Ovary (tissue), 9 donors: ENCODE measurements around the gene CACNA1E. TPM values are rescaled to one million over a fixed set of nuclear protein-coding genes. Genes with fewer than 3 reads are reported as not detected.

Source experiments
- DNase-seq, 5 donors: peaks; one replicate each; pipeline ENCODE4 v3.0.0-alpha.2; 2019 to 2020
- H3K27ac ChIP-seq, 2 donors: fragments of 200-600 bp; one replicate each; pipeline versions ENCODE4 v1.5.1 to v1.8.0; 2019 to 2022
- H3K27me3 ChIP-seq: fragments of 200-600 bp; one replicate; pipeline ENCODE4 v1.8.0; 2022
- H3K36me3 ChIP-seq: fragments of 200-600 bp; sonication (generic); one replicate; pipeline ENCODE4 v1.5.1; 2019
- H3K4me1 ChIP-seq: one replicate; pipeline ENCODE4 v1.8.1; 2013; ENCODE audit warnings: mild to moderate bottlenecking, moderate library complexity; ENCODE audit not compliant: insufficient read depth
- H3K4me3 ChIP-seq: fragments of 200-600 bp; sonication (generic); one replicate; pipeline ENCODE4 v1.5.1; 2017
- H3K9me3 ChIP-seq, 2 donors: fragments of 200-600 bp in 1 of 2; sonication (generic) in 1 of 2; one replicate each; pipeline versions ENCODE4 v1.5.1 to v1.8.1; 2013 to 2019; ENCODE audit warnings: mild to moderate bottlenecking in 1 of 2, moderate library complexity in 1 of 2
- CTCF ChIP-seq, 3 donors: fragments of 450-650 bp in 2 of 3; fragments of 200-600 bp in 1 of 3; IDR thresholded peaks; one replicate each; pipeline versions ENCODE4 v1.5.1 to v1.8.0; 2016 to 2022; ENCODE audit warnings: antibody characterized with exemption in 3 of 3, mild to moderate bottlenecking in 1 of 3
- EP300 ChIP-seq: sonication (generic); formaldehyde crosslinking; IDR thresholded peaks from one replicate; pipeline ENCODE4 v1.6.1; 2017; ENCODE audit warnings: antibody characterized with exemption
- POLR2A ChIP-seq: fragments of 450-650 bp; IDR thresholded peaks from one replicate; pipeline ENCODE4 v1.6.1; 2017; ENCODE audit warnings: antibody characterized with exemption, mild to moderate bottlenecking, moderate library complexity
- WGBS, 3 donors: extraction: QIAGEN DNeasy Blood & Tissue Kit in 1 of 3; methylation state at CpG; one replicate each; pipeline versions ENCODE4 v1.1.5 to v1.1.7; 2013 to 2017; 5-methylcytosine and 5-hydroxymethylcytosine counted together
- intact Hi-C, 4 donors: fragments of 100-400 bp; cut with DNase I; formaldehyde crosslinking; loops; one replicate each; pipeline versions ENCODE4 v1.11.0 to v1.15.1; 2022 to 2023
- polyA plus RNA-seq, 2 donors: library from polyadenylated mRNA; stranded (reverse); fragments of 200-250 nt in 1 of 2; fragments of 350-450 nt in 1 of 2; fragmentation: Illumina TruSeq in 1 of 2; extraction: RNeasy Lipid Tissue Mini Kit (QIAGEN cat#74804) in 1 of 2; gene quantifications; one replicate each; pipeline ENCODE4 v1.2.3, GENCODE V29; 2013 to 2014
- total RNA-seq, 7 donors: library from RNA; depleted of rRNA in 2 of 7; stranded (reverse); fragments of >200 nt in 2 of 7; fragmentation: NEBNext Ultra II Directional in 3 of 7; extraction: Animal tissue kit (Norgen Biotek cat#: 25700) in 3 of 7; gene quantifications; one replicate each; pipeline versions ENCODE4 v1.1.0 to v1.2.4, GENCODE V29; 2016 to 2023
- donor health status: DM: no; HTN: no; CAD: no; lungs with moderate emphysema.
- donor health status: DM: no; HTN: no; CAD: no.
- donor health status: Bipolar disorder and iron deficiency.
- donor health status: DM: yes; HTN: yes; CAD: no.
- donor health status: DM: no; HTN: no; CAD: no.
- donor health status: DM: yes; HTN: yes; CAD: no.

CACNA1E gene
- total and polyA plus RNA-seq, 9 donors: 0.01 to 0.34 (median 0.10) TPM; not detected in 3

GRCh38 chr1:181484821-181485220 is 1.5 kb downstream of the CACNA1E start:
- H3K27me3 ChIP-seq: no peaks in the 10 kb centered on the region
- no peaks in the 10 kb centered on the region for H3K4me1 ChIP-seq
- intact Hi-C loops: loop anchor here in 2 of 4 donors (10.0 kb wide), 2 partner anchors 570 to 600 kb away; no protein-coding TSS in a partner anchor
- H3K36me3 ChIP-seq: no peaks in the 10 kb centered on the region
- TF ChIP-seq POLR2A (no peak), EP300 (no peak), CTCF (IDR thresholded peaks at IDR 0.05) (no peak)
- H3K4me3 ChIP-seq: no peak overlapping the region
- peaks cover 0 to 6% of the 10 kb centered on the region in 2 donors for H3K9me3 ChIP-seq
- no peak overlapping the region for H3K27ac ChIP-seq
- WGBS, 3 donors: 60 to 71% (median 64%) methylated on average over 2 of the region's 2 CpGs
- DNase-seq: no peak

- TF ChIP-seq CTCF (IDR thresholded peaks at IDR 0.05): no peak
- Histone ChIP-seq H3K27me3 (no peaks in the 10 kb centered on the region), H3K36me3 (no peaks in the 10 kb centered on the region), H3K27ac (no peak overlapping the region), H3K4me1 (no peaks in the 10 kb centered on the region), H3K4me3 (no peak overlapping the region), H3K9me3 (peaks cover 0 to 6% of the 10 kb centered on the region in 2 donors)
- WGBS, 3 donors: 1 to 3% (median 2%) methylated on average over 42 of the region's 42 CpGs
- intact Hi-C loops: loop anchor here in 2 of 4 donors (10.0 kb wide), 2 partner anchors 569 to 599 kb away; no protein-coding TSS in a partner anchor
- DNase-seq: no peak
Measured at GRCh38 chr1:181485287-181486097, 2.2 kb downstream of the CACNA1E start.

- WGBS, 3 donors: 3 to 8% (median 5%) methylated on average over 8 of the region's 8 CpGs
- H3K27me3 ChIP-seq: no peaks in the 10 kb centered on the region
Measured at GRCh38 chr1:181486098-181486420, 2.7 kb downstream of the CACNA1E start.

GRCh38 chr1:181488866-181489265 is 5.5 kb downstream of the CACNA1E start:
- no peak for TF ChIP-seq EP300
- no peak for TF ChIP-seq POLR2A
- TF ChIP-seq CTCF (IDR thresholded peaks at IDR 0.05): no peak
- no peak overlapping the region for H3K4me3 ChIP-seq
- H3K27ac ChIP-seq: no peak overlapping the region
- intact Hi-C loops: loop anchor here in 2 of 4 donors (10.0 kb wide), 2 partner anchors 566 to 596 kb away; no protein-coding TSS in a partner anchor
- WGBS, 3 donors: 60 to 69% (median 60%) methylated on average over 1 of the region's 1 CpG
- no peaks in the 10 kb centered on the region for H3K27me3 ChIP-seq
- H3K36me3 ChIP-seq: no peaks in the 10 kb centered on the region
- no peaks in the 10 kb centered on the region for H3K9me3 ChIP-seq
- no peak for DNase-seq
- no peaks in the 10 kb centered on the region for H3K4me1 ChIP-seq

More at GRCh38 chr1:181486098-181486420, 2.7 kb downstream of the CACNA1E start:
- Histone ChIP-seq H3K27ac (no peak overlapping the region), H3K36me3 (no peaks in the 10 kb centered on the region), H3K9me3 (peaks cover 0 to 6% of the 10 kb centered on the region in 2 donors), H3K4me1 (no peaks in the 10 kb centered on the region), H3K4me3 (no peak overlapping the region)
- TF ChIP-seq CTCF (IDR thresholded peaks at IDR 0.05): no peak
- TF ChIP-seq EP300: no peak
- no peak for TF ChIP-seq POLR2A
- no peak for DNase-seq
- intact Hi-C loops: loop anchor here in 2 of 4 donors (10.0 kb wide), 2 partner anchors 569 to 599 kb away; no protein-coding TSS in a partner anchor
